Measurements from ENCODE around the gene PDZRN3. TPM values are rescaled to one million over a fixed set of nuclear protein-coding genes. Genes with fewer than 3 reads are reported as not detected.

Gene PDZRN3
- total RNA-seq, 6 donors from 2014 or later: 7.0 to 50.3 (median 18.4) TPM

DNA sequence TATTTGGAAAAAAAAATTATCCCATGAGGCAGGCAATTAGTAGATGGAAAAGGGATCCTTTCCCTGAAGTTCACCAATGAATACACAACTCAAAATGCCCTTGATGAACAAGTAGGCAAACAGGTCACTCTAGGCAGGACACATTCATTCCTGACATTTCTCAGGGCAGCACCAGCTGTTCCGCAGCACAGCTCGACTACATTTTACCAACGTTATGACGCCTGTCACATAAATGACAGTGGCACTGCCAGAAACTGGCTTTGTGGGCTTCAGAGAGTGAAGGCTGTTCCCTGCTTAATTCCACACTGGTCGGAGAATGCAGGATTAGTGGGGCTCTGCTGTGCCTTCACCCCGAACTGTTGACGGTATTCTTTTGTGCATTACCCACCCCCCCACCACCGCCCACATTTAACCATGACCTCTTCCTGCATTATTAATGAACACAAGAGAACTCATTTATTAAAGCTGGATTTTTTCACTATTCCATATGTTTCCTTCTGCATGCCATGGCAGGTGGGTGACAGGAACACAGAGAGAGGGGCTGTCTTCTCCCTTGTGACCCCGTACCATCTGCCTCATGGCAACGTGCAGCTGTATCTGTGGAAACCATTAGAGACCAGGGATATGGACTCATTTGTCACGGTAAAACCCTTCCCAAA, 197.6 kb downstream of the PDZRN3 start:
- DNase-seq: no peak
- no peak for TF ChIP-seq POLR2AphosphoS5 (IDR thresholded peaks at IDR 0.05)
- no peak for TF ChIP-seq POLR2A (IDR thresholded peaks at IDR 0.05)
- TF ChIP-seq, protein P1, sequence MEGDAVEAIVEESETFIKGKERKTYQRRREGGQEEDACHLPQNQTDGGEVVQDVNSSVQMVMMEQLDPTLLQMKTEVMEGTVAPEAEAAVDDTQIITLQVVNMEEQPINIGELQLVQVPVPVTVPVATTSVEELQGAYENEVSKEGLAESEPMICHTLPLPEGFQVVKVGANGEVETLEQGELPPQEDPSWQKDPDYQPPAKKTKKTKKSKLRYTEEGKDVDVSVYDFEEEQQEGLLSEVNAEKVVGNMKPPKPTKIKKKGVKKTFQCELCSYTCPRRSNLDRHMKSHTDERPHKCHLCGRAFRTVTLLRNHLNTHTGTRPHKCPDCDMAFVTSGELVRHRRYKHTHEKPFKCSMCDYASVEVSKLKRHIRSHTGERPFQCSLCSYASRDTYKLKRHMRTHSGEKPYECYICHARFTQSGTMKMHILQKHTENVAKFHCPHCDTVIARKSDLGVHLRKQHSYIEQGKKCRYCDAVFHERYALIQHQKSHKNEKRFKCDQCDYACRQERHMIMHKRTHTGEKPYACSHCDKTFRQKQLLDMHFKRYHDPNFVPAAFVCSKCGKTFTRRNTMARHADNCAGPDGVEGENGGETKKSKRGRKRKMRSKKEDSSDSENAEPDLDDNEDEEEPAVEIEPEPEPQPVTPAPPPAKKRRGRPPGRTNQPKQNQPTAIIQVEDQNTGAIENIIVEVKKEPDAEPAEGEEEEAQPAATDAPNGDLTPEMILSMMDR (IDR thresholded peaks at IDR 0.05): no peak
- TF ChIP-seq EP300 (IDR thresholded peaks at IDR 0.05): no peak
- no peaks in the 10 kb centered on the region for H3K9me3 ChIP-seq
- no peaks in the 10 kb centered on the region for H3K4me1 ChIP-seq
- peak overlapping the region in 1 of 4 donors; percentile 34 for H3K27ac ChIP-seq
- no peak for ATAC-seq (ENCODE audit: low FRiP score in 2 of 2)
- 70 to 81% methylated on average over 11 of the region's 11 CpGs for WGBS, 2 donors
- H3K27me3 ChIP-seq: no peaks in the 10 kb centered on the region
- H3K4me3 ChIP-seq: no peak overlapping the region
- H3K36me3 ChIP-seq: no peaks in the 10 kb centered on the region

DNA sequence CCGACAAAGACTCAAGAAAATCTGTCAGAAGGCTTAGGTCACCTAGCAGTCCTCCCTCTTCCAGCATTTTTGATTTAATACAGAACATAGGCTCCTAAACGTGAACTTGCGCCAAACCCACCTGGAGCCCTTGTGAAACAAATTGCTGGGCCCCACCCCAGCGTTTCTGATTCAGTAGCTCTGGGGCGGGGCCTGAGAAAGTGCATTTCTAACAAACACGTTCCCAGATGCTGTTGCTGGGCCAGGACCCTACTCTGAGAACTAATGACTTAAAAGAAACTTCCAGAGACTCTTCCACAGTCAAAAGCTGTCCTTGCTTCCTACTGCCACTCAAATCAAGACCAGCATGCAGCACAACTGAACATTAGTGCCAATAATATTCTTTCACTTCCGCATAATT, 198.1 kb downstream of the PDZRN3 start:
- DNase-seq: no peak
- H3K9me3 ChIP-seq: no peaks in the 10 kb centered on the region
- no peak for ATAC-seq (ENCODE audit: low FRiP score in 2 of 2)
- H3K4me1 ChIP-seq: no peaks in the 10 kb centered on the region
- H3K27me3 ChIP-seq: no peaks in the 10 kb centered on the region
- no peaks in the 10 kb centered on the region for H3K36me3 ChIP-seq
- H3K27ac ChIP-seq: peak overlapping the region in 1 of 4 donors; percentile 34
- TF ChIP-seq EP300 (IDR thresholded peaks at IDR 0.05): no peak
- TF ChIP-seq, protein P1 (IDR thresholded peaks at IDR 0.05): no peak
- no peak for TF ChIP-seq POLR2AphosphoS5 (IDR thresholded peaks at IDR 0.05)
- TF ChIP-seq POLR2A (IDR thresholded peaks at IDR 0.05): no peak
- WGBS, 2 donors: 60 to 69% methylated on average over 7 of the region's 7 CpGs
- no peak overlapping the region for H3K4me3 ChIP-seq

GRCh38 chr3:73423116-73423515, 201.6 kb downstream of the PDZRN3 start:
- DNase-seq (no peak), ATAC-seq (ENCODE audit: low FRiP score in 2 of 2) (no peak)
- H3K27me3 ChIP-seq: no peaks in the 10 kb centered on the region
- TF ChIP-seq EP300 (IDR thresholded peaks at IDR 0.05) (no peak), POLR2A (IDR thresholded peaks at IDR 0.05) (no peak), POLR2AphosphoS5 (IDR thresholded peaks at IDR 0.05) (no peak)
- TF ChIP-seq, protein P1 (IDR thresholded peaks at IDR 0.05): no peak
- 65 to 80% methylated on average over 3 of the region's 3 CpGs for WGBS, 2 donors
- no peaks in the 10 kb centered on the region for H3K36me3 ChIP-seq
- no peaks in the 10 kb centered on the region for H3K9me3 ChIP-seq
- H3K27ac ChIP-seq: peak overlapping the region in 2 of 4 donors; percentile 33 to 34
- no peaks in the 10 kb centered on the region for H3K4me1 ChIP-seq
- no peak overlapping the region for H3K4me3 ChIP-seq

DNA sequence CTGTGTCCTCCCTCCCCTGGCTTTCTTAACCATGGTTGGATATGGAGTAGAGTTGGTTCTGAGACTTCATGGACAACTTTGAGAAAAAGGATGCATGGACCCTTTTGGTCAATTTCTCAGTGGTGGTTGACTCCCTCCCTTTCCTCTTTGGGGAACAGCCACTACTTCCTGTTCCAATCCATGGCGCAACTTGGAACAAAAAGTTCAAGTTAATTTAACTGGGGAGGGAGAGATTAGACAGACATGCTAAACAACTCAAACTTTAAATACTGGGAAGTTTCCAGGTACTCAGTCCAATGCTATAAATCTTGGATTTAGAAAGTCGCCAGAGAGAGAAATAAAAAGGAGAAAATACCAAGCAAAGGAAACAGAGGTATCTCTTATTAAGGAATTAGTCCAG, 202.2 kb downstream of the PDZRN3 start:
- 43 to 45% methylated on average over 2 of the region's 2 CpGs for WGBS, 2 donors
- no peak for TF ChIP-seq EP300 (IDR thresholded peaks at IDR 0.05)
- TF ChIP-seq, protein P1 (IDR thresholded peaks at IDR 0.05): no peak
- TF ChIP-seq POLR2A (IDR thresholded peaks at IDR 0.05): no peak
- no peak for TF ChIP-seq POLR2AphosphoS5 (IDR thresholded peaks at IDR 0.05)
- Histone ChIP-seq H3K4me1 (no peaks in the 10 kb centered on the region), H3K27ac (peak overlapping the region in 2 of 4 donors; percentile 33 to 34), H3K36me3 (no peaks in the 10 kb centered on the region), H3K27me3 (no peaks in the 10 kb centered on the region), H3K4me3 (no peak overlapping the region), H3K9me3 (no peaks in the 10 kb centered on the region)
- DNase-seq (no peak), ATAC-seq (ENCODE audit: low FRiP score in 2 of 2) (no peak)

- no peaks in the 10 kb centered on the region for H3K4me1 ChIP-seq
- no peaks in the 10 kb centered on the region for H3K36me3 ChIP-seq
- DNase-seq (no peak), ATAC-seq (ENCODE audit: low FRiP score in 2 of 2) (peak in 1 of 2 donors; percentile 54)
- TF ChIP-seq, protein P1 (IDR thresholded peaks at IDR 0.05): no peak
- TF ChIP-seq POLR2AphosphoS5 (IDR thresholded peaks at IDR 0.05) (no peak), POLR2A (IDR thresholded peaks at IDR 0.05) (no peak), EP300 (IDR thresholded peaks at IDR 0.05) (no peak)
- WGBS, 2 donors: 69 to 89% methylated on average over 3 of the region's 3 CpGs
- no peak overlapping the region for H3K27ac ChIP-seq
- no peaks in the 10 kb centered on the region for H3K9me3 ChIP-seq
- H3K4me3 ChIP-seq: no peak overlapping the region
- H3K27me3 ChIP-seq: no peaks in the 10 kb centered on the region
Measured at GRCh38 chr3:73419942-73420341, 204.8 kb downstream of the PDZRN3 start.
